Smooth muscle cell of the pulmonary artery (primary cell): ENCODE data around the gene PRPF40A. TPM values are rescaled to one million over a fixed set of nuclear protein-coding genes. Genes with fewer than 3 reads are reported as not detected.

Experiments used
- total RNA-seq: library from RNA; depleted of rRNA; stranded (reverse); fragments of >200 nt; gene quantifications from 2 replicates; pipeline ENCODE4 v1.2.3, GENCODE V29; 2014

PRPF40A gene
- 86.6 and 97.2 TPM in 2 replicates for total RNA-seq

DNA sequence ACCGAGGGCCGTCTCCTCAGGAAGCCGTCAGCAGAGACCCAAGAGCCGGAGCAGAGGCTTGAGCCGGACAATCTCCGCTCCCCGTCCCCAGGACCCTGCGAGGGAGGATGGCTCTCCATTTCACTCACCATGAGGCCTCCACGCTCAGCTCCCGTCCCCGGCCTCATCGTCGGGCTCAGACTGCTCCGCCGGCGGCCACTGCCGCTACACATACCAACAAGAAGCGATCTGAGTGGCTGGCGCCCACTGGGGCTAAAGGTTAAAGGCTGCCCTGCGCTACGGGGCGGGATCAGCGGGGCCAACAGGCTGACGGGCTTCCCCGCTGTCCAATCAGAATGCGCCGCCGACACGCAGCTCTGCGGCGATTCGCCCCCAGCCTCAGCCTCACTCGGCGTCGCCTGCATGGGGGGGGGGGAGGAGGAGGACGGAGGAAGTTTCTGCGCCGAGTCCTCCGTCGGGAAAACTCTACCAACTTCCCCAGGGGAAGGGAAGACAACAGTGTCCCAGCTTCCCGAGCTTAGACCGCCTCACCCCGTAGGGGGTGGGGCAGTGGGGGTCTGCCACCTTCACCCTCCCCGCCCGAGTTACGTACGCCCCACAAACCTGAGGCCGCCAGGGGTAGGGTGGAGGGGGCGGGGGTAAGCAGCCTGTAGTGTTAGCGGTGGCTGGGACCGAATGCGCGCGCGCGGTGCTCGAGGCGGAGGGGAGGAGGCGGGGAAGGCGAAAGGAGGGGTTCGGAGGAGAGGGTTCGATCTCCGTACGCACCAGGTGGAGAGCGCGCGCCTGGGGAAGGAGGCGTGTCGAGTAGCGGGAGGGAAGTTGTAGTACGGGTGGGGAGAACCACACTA lies at the start of gene PRPF40A:
PRPF40A (minus strand) TSS at position 234 of the 848 bp plus-strand sequence; CDS start at position 212, 22 bp downstream.

DNA sequence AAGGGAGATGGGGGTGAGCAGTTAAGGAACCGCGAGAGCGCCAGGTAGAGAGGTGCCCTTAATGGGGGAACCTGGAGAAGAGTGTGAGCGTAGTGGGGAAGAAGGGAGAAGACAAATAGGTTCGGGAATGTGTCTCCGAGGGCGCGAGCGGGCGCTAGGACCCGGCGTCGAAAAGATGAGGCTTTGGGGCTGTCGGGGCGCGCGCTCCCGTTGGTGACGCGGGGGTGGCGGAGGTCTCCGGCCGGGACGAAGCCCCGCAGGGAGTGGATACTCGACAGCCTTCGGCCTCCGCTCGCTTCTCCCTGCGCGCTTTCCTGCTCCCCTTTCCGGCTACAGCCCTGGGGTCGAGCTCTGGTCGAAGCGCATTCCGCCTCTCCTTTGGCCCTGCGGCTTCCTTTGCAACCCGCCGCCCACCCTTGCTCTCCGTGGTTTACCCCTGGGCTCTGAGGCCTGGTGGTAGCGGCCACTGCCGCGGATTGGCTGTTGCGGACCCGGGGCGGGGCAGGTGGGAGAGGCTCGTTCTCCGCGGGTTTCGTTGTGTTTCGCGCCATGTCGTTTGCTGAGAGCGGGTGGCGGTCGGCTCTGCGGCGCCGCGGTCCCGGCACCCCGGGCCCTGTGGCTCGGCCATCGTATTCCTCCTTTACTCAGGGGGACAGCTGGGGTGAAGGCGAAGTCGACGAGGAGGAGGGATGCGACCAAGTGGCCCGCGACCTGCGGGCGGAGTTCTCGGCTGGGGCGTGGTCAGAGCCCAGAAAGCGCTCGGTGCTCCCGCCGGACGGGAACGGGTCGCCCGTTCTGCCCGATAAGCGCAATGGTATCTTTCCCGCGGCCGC lies 1.0 kb upstream of the PRPF40A start, which contains the start of gene ARL6IP6:
ARL6IP6 (plus strand) TSS at position 545 of the 833 bp plus-strand sequence; CDS start at position 550, 5 bp downstream.

Other genes starting within 250 kb of the PRPF40A start
- 11.0 and 12.9 TPM in 2 replicates for gene ARL6IP6, start 1.2 kb upstream of the PRPF40A start, total RNA-seq